Transverse colon (tissue), 3 donors: ENCODE results near the gene HYI.

Experiments used
- CTCF ChIP-seq, 5 experiments: fragments of 200-600 bp in 3 of 5; fragments of 450-650 bp in 2 of 5; sonication (generic) in 3 of 5; IDR thresholded peaks; 1 replicate in 2 of 5; 2 replicates in 3 of 5; pipeline ENCODE4 v1.5.1; 2016 to 2017; ENCODE audit warnings: antibody characterized with exemption in 5 of 5, inconsistent platforms in 3 of 5, mild to moderate bottlenecking in 2 of 5, moderate library complexity in 1 of 5
- EP300 ChIP-seq: sonication (generic); formaldehyde crosslinking; IDR thresholded peaks from one replicate; pipeline ENCODE4 v1.6.1; 2017; ENCODE audit warnings: antibody characterized with exemption, low read depth

- TF ChIP-seq EP300 (no peak), CTCF (IDR thresholded peaks at IDR 0.05) (no peak)
Measured at GRCh38 chr1:43447891-43448708, 5.6 kb downstream of the HYI start.
